HL-60 (cell line): ENCODE results near the gene FAM219A.

Experiments
- DNase-seq, 2 experiments: peaks; one replicate each; pipeline ENCODE4 v3.0.0-alpha.2; 2010 to 2020; ENCODE audit warnings: low read depth in 1 of 2, low spot score in 1 of 2
- H3K27ac ChIP-seq: fragments of 250-450 bp; sonication (Bioruptor Pico); replicated peaks from 2 replicates; pipeline ENCODE4 v1.5.1; 2020; ENCODE audit warnings: mild to moderate bottlenecking, moderate library complexity
- H3K27me3 ChIP-seq: fragments of 250-450 bp; sonication (Bioruptor Pico); 2 replicates; pipeline ENCODE4 v1.5.1; 2021; ENCODE audit warnings: mild to moderate bottlenecking, moderate library complexity; ENCODE audit not compliant: insufficient read depth, poor library complexity, severe bottlenecking
- H3K4me3 ChIP-seq: replicated peaks from 2 replicates; pipeline ENCODE4 v1.5.1; 2011; ENCODE audit warnings: mild to moderate bottlenecking, control low read depth, low read length; ENCODE audit not compliant: insufficient read depth
- GABPA ChIP-seq: IDR thresholded peaks from 2 replicates; pipeline ENCODE4 v1.6.1; 2012; ENCODE audit warnings: low read depth
- POLR2AphosphoS5 ChIP-seq: IDR thresholded peaks from 2 replicates; pipeline ENCODE4 v1.6.1; 2012; ENCODE audit warnings: low read depth
- SPI1 ChIP-seq: IDR thresholded peaks from 2 replicates; pipeline ENCODE4 v1.6.1; 2012; ENCODE audit warnings: low read depth, mild to moderate bottlenecking, borderline replicate concordance
- TF ChIP-seq, protein P1 (sequence below): IDR thresholded peaks from 2 replicates; pipeline ENCODE4 v1.6.1; 2012; ENCODE audit warnings: low read depth; ENCODE audit not compliant: insufficient replicate concordance
- TF ChIP-seq, protein P2 (sequence below): IDR thresholded peaks from one replicate; pipeline ENCODE4 v1.5.1; 2011; ENCODE audit warnings: low read length, control low read depth, inconsistent platforms; ENCODE audit not compliant: insufficient read depth

FAM219A gene

DNA sequence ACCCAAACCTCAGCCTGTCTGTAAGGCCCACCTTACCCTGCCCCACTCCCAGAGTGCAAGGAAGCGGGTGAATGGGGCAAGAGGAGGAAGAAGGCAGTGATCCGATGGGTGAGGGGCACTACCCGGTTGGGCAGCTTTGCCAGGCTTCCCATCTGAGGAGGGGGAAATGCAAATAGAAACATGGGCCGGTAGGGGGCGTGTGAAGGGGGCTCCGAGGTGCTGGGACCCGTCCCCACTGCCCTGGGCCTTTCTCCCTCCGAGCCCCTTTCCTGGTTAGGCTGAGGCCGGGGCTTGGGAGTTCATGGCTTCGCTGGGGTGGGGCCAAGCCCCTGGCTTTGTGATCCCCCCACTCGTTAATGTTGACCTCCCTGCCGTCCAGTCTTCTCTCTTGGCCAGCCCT is 58.1 kb downstream of the FAM219A start:
- Histone ChIP-seq H3K27ac (no peak overlapping the region), H3K4me3 (no peak overlapping the region), H3K27me3 (no peaks in the 10 kb centered on the region)
- no peak for DNase-seq
- no peak for TF ChIP-seq GABPA
- TF ChIP-seq, protein P1, sequence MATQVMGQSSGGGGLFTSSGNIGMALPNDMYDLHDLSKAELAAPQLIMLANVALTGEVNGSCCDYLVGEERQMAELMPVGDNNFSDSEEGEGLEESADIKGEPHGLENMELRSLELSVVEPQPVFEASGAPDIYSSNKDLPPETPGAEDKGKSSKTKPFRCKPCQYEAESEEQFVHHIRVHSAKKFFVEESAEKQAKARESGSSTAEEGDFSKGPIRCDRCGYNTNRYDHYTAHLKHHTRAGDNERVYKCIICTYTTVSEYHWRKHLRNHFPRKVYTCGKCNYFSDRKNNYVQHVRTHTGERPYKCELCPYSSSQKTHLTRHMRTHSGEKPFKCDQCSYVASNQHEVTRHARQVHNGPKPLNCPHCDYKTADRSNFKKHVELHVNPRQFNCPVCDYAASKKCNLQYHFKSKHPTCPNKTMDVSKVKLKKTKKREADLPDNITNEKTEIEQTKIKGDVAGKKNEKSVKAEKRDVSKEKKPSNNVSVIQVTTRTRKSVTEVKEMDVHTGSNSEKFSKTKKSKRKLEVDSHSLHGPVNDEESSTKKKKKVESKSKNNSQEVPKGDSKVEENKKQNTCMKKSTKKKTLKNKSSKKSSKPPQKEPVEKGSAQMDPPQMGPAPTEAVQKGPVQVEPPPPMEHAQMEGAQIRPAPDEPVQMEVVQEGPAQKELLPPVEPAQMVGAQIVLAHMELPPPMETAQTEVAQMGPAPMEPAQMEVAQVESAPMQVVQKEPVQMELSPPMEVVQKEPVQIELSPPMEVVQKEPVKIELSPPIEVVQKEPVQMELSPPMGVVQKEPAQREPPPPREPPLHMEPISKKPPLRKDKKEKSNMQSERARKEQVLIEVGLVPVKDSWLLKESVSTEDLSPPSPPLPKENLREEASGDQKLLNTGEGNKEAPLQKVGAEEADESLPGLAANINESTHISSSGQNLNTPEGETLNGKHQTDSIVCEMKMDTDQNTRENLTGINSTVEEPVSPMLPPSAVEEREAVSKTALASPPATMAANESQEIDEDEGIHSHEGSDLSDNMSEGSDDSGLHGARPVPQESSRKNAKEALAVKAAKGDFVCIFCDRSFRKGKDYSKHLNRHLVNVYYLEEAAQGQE: no peak
- TF ChIP-seq SPI1: no peak
- TF ChIP-seq POLR2AphosphoS5: no peak

DNA sequence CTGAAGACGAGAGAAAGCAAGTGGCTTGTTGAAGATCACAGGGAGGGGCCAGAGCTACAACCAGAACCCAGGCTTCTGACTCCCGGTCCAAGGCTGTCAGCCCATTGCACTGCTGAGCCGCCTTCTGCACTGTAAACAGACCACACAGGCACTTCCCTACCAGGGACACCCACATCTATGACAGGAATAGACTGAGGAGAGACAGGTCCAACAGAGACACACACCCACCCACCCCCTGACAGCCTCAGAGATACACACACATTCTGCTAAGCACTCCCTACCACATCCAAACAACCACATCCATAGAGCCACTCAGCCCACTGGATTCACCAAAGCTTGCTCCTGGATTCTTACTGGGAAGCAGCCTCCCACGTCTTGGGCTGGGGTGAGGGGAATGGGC is 58.6 kb downstream of the FAM219A start:
- TF ChIP-seq GABPA (no peak), POLR2AphosphoS5 (no peak), SPI1 (no peak)
- TF ChIP-seq, protein P2, sequence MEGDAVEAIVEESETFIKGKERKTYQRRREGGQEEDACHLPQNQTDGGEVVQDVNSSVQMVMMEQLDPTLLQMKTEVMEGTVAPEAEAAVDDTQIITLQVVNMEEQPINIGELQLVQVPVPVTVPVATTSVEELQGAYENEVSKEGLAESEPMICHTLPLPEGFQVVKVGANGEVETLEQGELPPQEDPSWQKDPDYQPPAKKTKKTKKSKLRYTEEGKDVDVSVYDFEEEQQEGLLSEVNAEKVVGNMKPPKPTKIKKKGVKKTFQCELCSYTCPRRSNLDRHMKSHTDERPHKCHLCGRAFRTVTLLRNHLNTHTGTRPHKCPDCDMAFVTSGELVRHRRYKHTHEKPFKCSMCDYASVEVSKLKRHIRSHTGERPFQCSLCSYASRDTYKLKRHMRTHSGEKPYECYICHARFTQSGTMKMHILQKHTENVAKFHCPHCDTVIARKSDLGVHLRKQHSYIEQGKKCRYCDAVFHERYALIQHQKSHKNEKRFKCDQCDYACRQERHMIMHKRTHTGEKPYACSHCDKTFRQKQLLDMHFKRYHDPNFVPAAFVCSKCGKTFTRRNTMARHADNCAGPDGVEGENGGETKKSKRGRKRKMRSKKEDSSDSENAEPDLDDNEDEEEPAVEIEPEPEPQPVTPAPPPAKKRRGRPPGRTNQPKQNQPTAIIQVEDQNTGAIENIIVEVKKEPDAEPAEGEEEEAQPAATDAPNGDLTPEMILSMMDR: no peak
- TF ChIP-seq, protein P1: no peak
- no peak for DNase-seq
- Histone ChIP-seq H3K4me3 (no peak overlapping the region), H3K27me3 (no peaks in the 10 kb centered on the region), H3K27ac (no peak overlapping the region)

DNA sequence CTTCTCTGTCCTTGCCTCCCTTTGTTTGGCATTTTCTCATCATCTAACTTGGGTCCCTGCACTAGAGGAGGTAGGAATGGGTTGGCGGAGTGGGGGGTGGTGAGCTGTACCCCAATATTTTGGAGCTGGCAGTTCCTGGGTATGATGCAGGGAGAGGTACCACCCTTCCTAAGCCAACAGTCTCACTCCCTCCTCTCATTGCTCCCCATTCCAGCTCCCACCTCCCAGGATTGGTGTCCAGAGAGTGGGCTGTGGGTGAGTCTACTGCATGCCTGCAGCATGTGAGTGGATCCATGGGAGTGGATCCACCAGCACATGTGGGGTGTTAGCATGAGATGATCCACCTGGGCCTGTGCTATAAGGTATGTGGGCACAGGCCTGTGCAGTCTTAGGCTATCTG is 59.5 kb downstream of the FAM219A start:
- no peaks in the 10 kb centered on the region for H3K27me3 ChIP-seq
- no peak overlapping the region for H3K27ac ChIP-seq
- no peak for DNase-seq
- no peak overlapping the region for H3K4me3 ChIP-seq
- TF ChIP-seq GABPA (no peak), SPI1 (no peak), POLR2AphosphoS5 (no peak)
- TF ChIP-seq, protein P1: no peak
- TF ChIP-seq, protein P2: no peak
